ENCODE results near the gene EXOSC1. TPM values are rescaled to one million over a fixed set of nuclear protein-coding genes. Genes with fewer than 3 reads are reported as not detected.

EXOSC1 gene
- total RNA-seq, 2 donors from 2014 or later: 20.8 to 33.2 TPM

DNA sequence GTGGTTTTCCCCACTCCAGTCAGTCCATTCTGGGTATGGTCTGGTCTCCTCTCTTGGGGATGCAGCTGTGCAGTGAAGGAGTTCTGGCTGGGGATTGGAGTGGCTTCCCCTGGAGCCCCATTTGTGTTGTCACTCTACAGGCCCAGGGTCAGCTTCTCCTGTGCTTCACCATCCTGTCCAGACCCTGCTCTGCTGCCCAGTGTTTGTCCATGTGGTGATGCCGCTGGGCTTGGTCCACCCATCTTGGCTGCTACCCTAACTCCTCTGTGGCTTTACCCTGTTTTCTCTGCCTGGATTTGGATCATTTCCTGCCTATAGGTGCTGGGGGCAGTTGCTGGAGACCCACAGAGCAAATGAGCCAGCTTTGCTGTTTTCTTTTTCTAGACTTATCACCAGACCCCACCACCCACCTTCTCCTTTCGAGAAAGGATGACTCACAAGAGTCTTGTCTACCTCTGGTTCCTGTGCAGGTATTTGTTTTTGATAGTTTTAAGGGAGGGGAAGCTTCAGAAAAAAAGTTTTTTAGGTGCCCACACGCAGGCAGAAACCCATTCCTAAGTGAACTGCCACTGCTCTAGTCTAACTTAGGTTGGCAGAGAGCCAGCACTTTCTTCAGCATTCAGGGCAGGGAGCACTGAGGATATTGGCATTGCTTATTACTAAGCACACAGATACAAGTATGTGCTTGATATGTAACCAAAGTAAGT lies 8.7 kb upstream of the EXOSC1 start:
- WGBS, 2 donors: 26 to 61% methylated on average over 2 to 3 of the region's 3 CpGs
- peaks cover 10% of the 10 kb centered on the region for H3K4me1 ChIP-seq
- no peaks in the 10 kb centered on the region for H3K27me3 ChIP-seq
- no peak overlapping the region for H3K4me3 ChIP-seq
- intact Hi-C loops (cut with DNase I): no loop called here
- TF ChIP-seq POLR2A (IDR thresholded peaks at IDR 0.05): no peak
- H3K9me3 ChIP-seq: no peaks in the 10 kb centered on the region
- H3K27ac ChIP-seq: no peak overlapping the region
- H3K36me3 ChIP-seq (replicated peaks in 1 of 2; ENCODE audit: insufficient read depth in 1 of 2, low read depth in 2 of 2): peaks cover 5 to 22% of the 10 kb centered on the region in 2 donors
- DNase-seq: peak; percentile 28 to 59 (median 46)
- ATAC-seq: no peak

DNA sequence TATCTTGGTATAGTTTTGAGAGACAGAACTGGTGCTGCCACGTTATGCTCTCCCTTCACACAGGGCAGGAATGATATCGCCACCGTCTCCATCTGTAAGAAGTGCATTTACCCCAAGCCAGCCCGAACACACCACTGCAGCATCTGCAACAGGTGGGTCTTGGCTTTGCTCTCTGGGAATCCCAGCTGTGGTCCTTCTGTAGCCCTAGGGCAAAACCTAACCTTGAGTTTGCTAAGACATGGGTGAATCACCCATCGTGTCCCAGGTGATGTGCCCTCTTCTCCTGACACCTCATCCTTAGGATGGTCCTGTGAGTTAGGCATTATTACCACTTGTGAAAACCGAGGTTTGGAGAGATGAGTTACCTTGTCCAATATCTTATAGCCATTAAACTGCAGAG lies 6.5 kb upstream of the EXOSC1 start:
- Histone ChIP-seq H3K27me3 (no peaks in the 10 kb centered on the region), H3K4me1 (peaks cover 25% of the 10 kb centered on the region), H3K36me3 (replicated peaks in 1 of 2; ENCODE audit: insufficient read depth in 1 of 2, low read depth in 2 of 2) (peaks cover 0 to 7% of the 10 kb centered on the region in 2 donors), H3K9me3 (no peaks in the 10 kb centered on the region), H3K4me3 (no peak overlapping the region), H3K27ac (no peak overlapping the region)
- no peak for ATAC-seq
- TF ChIP-seq, protein P1, sequence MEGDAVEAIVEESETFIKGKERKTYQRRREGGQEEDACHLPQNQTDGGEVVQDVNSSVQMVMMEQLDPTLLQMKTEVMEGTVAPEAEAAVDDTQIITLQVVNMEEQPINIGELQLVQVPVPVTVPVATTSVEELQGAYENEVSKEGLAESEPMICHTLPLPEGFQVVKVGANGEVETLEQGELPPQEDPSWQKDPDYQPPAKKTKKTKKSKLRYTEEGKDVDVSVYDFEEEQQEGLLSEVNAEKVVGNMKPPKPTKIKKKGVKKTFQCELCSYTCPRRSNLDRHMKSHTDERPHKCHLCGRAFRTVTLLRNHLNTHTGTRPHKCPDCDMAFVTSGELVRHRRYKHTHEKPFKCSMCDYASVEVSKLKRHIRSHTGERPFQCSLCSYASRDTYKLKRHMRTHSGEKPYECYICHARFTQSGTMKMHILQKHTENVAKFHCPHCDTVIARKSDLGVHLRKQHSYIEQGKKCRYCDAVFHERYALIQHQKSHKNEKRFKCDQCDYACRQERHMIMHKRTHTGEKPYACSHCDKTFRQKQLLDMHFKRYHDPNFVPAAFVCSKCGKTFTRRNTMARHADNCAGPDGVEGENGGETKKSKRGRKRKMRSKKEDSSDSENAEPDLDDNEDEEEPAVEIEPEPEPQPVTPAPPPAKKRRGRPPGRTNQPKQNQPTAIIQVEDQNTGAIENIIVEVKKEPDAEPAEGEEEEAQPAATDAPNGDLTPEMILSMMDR (IDR thresholded peaks at IDR 0.05): no peak
- TF ChIP-seq POLR2A (IDR thresholded peaks at IDR 0.05): no peak
- intact Hi-C loops (cut with DNase I): no loop called here
- DNase-seq: no peak
- 79 to 81% methylated on average over 5 to 6 of the region's 6 CpGs for WGBS, 2 donors

DNA sequence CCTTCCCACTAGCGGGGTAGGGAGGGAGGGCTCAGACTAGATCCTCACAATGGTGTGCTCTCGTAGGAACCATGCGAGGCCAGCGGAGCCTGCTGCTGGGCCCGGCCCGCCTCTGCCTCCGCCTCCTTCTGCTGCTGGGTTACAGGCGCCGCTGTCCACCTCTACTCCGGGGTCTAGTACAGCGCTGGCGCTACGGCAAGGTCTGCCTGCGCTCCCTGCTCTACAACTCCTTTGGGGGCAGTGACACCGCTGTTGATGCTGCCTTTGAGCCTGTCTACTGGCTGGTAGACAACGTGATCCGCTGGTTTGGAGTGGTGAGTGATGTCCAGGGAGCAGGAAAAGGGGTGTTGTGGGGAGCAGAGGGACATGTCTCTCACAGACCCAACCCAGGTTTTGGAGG lies 5.8 kb upstream of the EXOSC1 start:
- Histone ChIP-seq H3K27me3 (no peaks in the 10 kb centered on the region), H3K9me3 (no peaks in the 10 kb centered on the region), H3K27ac (no peak overlapping the region), H3K4me3 (no peak overlapping the region), H3K36me3 (replicated peaks in 1 of 2; ENCODE audit: insufficient read depth in 1 of 2, low read depth in 2 of 2) (peaks cover 0 to 3% of the 10 kb centered on the region in 2 donors), H3K4me1 (peaks cover 33% of the 10 kb centered on the region)
- 90 to 91% methylated on average over 11 to 17 of the region's 17 CpGs for WGBS, 2 donors
- ATAC-seq: no peak
- intact Hi-C loops (cut with DNase I): no loop called here
- TF ChIP-seq POLR2A (IDR thresholded peaks at IDR 0.05): no peak
- TF ChIP-seq, protein P1 (IDR thresholded peaks at IDR 0.05): no peak
- DNase-seq: no peak

DNA sequence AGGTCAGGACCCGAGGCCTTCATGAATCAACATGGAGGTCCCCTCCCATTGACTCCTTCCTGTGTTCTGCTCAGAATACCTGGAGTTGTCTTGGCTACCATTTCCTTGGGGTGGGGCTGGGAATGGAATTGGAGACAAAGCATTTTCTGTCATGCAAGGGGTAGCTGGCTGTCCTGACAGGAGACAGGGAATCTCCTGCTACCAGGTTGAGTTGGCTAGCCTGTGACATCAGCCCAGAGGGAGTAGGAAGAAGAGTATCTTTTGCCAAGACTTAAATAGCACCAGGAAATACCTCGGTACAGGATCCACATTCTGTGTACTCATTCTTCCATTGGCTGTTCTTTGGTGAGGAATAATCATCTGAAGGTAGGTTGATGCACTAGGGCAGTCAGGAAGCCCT lies 5.0 kb upstream of the EXOSC1 start:
- Histone ChIP-seq H3K4me3 (no peak overlapping the region), H3K4me1 (peaks cover 36% of the 10 kb centered on the region), H3K9me3 (no peaks in the 10 kb centered on the region), H3K27me3 (no peaks in the 10 kb centered on the region), H3K27ac (no peak overlapping the region), H3K36me3 (replicated peaks in 1 of 2; ENCODE audit: insufficient read depth in 1 of 2, low read depth in 2 of 2) (peaks cover 0 to under 1% of the 10 kb centered on the region in 2 donors)
- 58 to 71% methylated on average over 2 of the region's 2 CpGs for WGBS, 2 donors
- ATAC-seq: no peak
- no peak for DNase-seq
- intact Hi-C loops (cut with DNase I): no loop called here
- TF ChIP-seq, protein P1 (IDR thresholded peaks at IDR 0.05): no peak
- no peak for TF ChIP-seq POLR2A (IDR thresholded peaks at IDR 0.05)

DNA sequence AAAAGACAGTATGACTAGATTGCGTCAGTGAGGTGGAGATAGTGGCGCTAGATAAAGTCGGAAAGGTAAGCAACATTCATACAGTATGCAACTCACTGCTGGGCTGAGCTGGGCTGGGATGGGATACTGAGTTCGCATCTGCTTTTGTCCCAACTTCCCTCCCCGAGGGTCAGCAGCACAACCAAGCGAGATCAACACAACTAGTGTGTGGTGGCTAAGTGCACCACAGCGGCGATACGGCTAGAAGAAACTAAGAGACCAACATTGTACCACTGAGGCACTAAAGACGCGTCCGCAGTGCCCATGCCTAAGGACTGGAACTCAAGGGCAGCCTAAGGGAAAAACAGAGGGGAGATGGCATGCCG lies 467 bp downstream of the EXOSC1 start:
- WGBS, 2 donors: 0 to 1% methylated on average over 10 to 13 of the region's 13 CpGs
- no peak for DNase-seq
- Histone ChIP-seq H3K4me3 (peak overlapping the region; percentile 89 to 93), H3K4me1 (peaks cover 34% of the 10 kb centered on the region), H3K27me3 (no peaks in the 10 kb centered on the region), H3K36me3 (replicated peaks in 1 of 2; ENCODE audit: insufficient read depth in 1 of 2, low read depth in 2 of 2) (peaks cover 6 to 8% of the 10 kb centered on the region in 2 donors), H3K9me3 (no peaks in the 10 kb centered on the region), H3K27ac (peak overlapping the region in 2 of 4 donors; percentile 63 to 75)
- TF ChIP-seq, protein P1 (IDR thresholded peaks at IDR 0.05): no peak
- no peak for TF ChIP-seq POLR2A (IDR thresholded peaks at IDR 0.05)
- intact Hi-C loops (cut with DNase I): loop anchor here (5.0 kb wide), 1 partner anchor 52 kb away; the partner anchor contains the start of genes MMS19 and UBTD1
- no peak for ATAC-seq

Measured in body of pancreas (tissue), 4 donors.